ENCODE results near the gene BBX. TPM values are rescaled to one million over a fixed set of nuclear protein-coding genes. Genes with fewer than 3 reads are reported as not detected.

BBX gene
- total RNA-seq, 4 donors from 2014 or later, result 73.0 to 216 (median 106) TPM

- WGBS, 2 donors, result 93 to 97% methylated on average over 3 of the region's 3 CpGs
- Histone ChIP-seq H3K9me3 (no peaks in the 10 kb centered on the region), H3K36me3 (no peaks in the 10 kb centered on the region), H3K27ac (no peak overlapping the region), H3K4me3 (replicated peaks in 1 of 3) (no peak overlapping the region), H3K4me1 (no peaks in the 10 kb centered on the region), H3K27me3 (no peaks in the 10 kb centered on the region)
- TF ChIP-seq, protein P1, sequence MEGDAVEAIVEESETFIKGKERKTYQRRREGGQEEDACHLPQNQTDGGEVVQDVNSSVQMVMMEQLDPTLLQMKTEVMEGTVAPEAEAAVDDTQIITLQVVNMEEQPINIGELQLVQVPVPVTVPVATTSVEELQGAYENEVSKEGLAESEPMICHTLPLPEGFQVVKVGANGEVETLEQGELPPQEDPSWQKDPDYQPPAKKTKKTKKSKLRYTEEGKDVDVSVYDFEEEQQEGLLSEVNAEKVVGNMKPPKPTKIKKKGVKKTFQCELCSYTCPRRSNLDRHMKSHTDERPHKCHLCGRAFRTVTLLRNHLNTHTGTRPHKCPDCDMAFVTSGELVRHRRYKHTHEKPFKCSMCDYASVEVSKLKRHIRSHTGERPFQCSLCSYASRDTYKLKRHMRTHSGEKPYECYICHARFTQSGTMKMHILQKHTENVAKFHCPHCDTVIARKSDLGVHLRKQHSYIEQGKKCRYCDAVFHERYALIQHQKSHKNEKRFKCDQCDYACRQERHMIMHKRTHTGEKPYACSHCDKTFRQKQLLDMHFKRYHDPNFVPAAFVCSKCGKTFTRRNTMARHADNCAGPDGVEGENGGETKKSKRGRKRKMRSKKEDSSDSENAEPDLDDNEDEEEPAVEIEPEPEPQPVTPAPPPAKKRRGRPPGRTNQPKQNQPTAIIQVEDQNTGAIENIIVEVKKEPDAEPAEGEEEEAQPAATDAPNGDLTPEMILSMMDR (IDR thresholded peaks at IDR 0.05), result no peak
- no peak for TF ChIP-seq POLR2A (IDR thresholded peaks at IDR 0.05)
- intact Hi-C loops (cut with DNase I), result no loop called here
- DNase-seq, result no peak
Measured at GRCh38 chr3:107496855-107497254, 25.9 kb upstream of the BBX start.

DNA sequence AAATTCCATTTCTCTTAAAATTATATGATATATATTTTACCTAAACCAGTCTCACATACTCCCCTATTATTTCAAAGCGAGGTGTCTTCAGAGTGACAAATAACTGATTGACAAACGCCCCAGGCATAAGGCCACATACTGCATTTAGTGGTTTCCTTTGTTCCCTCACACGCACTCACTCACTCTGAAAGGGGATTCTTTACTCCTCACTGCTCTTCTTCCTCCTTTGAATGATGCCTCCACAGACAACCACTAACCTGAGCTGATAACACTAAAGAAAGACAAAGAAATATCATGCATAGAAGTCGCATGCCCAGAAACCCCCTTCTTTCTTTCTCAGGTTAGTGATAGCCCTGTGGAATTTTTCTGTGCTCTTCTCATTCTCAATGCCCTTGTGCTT, 24.1 kb upstream of the BBX start:
- no peak overlapping the region for H3K27ac ChIP-seq
- 85 to 91% methylated on average over 4 of the region's 4 CpGs for WGBS, 2 donors
- DNase-seq, result no peak
- intact Hi-C loops (cut with DNase I), result no loop called here
- H3K4me3 ChIP-seq (replicated peaks in 1 of 3), result no peak overlapping the region
- no peaks in the 10 kb centered on the region for H3K27me3 ChIP-seq
- no peaks in the 10 kb centered on the region for H3K36me3 ChIP-seq
- H3K9me3 ChIP-seq, result no peaks in the 10 kb centered on the region
- no peaks in the 10 kb centered on the region for H3K4me1 ChIP-seq
- TF ChIP-seq, protein P1 (IDR thresholded peaks at IDR 0.05), result no peak
- no peak for TF ChIP-seq POLR2A (IDR thresholded peaks at IDR 0.05)

GRCh38 chr3:107506458-107506857, 16.3 kb upstream of the BBX start:
- WGBS, 2 donors, result 92 to 95% methylated on average over 2 of the region's 2 CpGs
- Histone ChIP-seq H3K27me3 (no peaks in the 10 kb centered on the region), H3K4me1 (no peaks in the 10 kb centered on the region), H3K4me3 (replicated peaks in 1 of 3) (no peak overlapping the region), H3K27ac (no peak overlapping the region), H3K36me3 (no peaks in the 10 kb centered on the region), H3K9me3 (no peaks in the 10 kb centered on the region)
- no peak for DNase-seq
- intact Hi-C loops (cut with DNase I), result no loop called here
- TF ChIP-seq, protein P1 (IDR thresholded peaks at IDR 0.05), result no peak
- TF ChIP-seq POLR2A (IDR thresholded peaks at IDR 0.05), result no peak

GRCh38 chr3:107508331-107508730, 14.4 kb upstream of the BBX start:
- Histone ChIP-seq H3K27ac (no peak overlapping the region), H3K4me3 (replicated peaks in 1 of 3) (no peak overlapping the region), H3K4me1 (no peaks in the 10 kb centered on the region), H3K27me3 (no peaks in the 10 kb centered on the region), H3K9me3 (no peaks in the 10 kb centered on the region), H3K36me3 (no peaks in the 10 kb centered on the region)
- WGBS, 2 donors, result 95 to 98% methylated on average over 2 of the region's 2 CpGs
- DNase-seq, result no peak
- TF ChIP-seq, protein P1 (IDR thresholded peaks at IDR 0.05), result no peak
- TF ChIP-seq POLR2A (IDR thresholded peaks at IDR 0.05), result no peak
- intact Hi-C loops (cut with DNase I), result no loop called here

- Histone ChIP-seq H3K9me3 (no peaks in the 10 kb centered on the region), H3K4me3 (replicated peaks in 1 of 3) (no peak overlapping the region), H3K27me3 (no peaks in the 10 kb centered on the region), H3K4me1 (no peaks in the 10 kb centered on the region), H3K27ac (no peak overlapping the region), H3K36me3 (no peaks in the 10 kb centered on the region)
- no peak for DNase-seq
- TF ChIP-seq, protein P1 (IDR thresholded peaks at IDR 0.05), result no peak
- TF ChIP-seq POLR2A (IDR thresholded peaks at IDR 0.05), result no peak
- intact Hi-C loops (cut with DNase I), result no loop called here
- WGBS, 2 donors, result 88 to 92% methylated on average over 1 of the region's 1 CpG
Measured at GRCh38 chr3:107512108-107512507, 10.7 kb upstream of the BBX start.

Data from thyroid gland (tissue), 4 donors.